Right kidney (tissue), 1 donor: ENCODE results near the gene ALAD.

ENCODE experiments used
- DNase-seq: peaks from one replicate; pipeline ENCODE4 v3.0.0-alpha.2; 2016

The ALAD gene

DNA sequence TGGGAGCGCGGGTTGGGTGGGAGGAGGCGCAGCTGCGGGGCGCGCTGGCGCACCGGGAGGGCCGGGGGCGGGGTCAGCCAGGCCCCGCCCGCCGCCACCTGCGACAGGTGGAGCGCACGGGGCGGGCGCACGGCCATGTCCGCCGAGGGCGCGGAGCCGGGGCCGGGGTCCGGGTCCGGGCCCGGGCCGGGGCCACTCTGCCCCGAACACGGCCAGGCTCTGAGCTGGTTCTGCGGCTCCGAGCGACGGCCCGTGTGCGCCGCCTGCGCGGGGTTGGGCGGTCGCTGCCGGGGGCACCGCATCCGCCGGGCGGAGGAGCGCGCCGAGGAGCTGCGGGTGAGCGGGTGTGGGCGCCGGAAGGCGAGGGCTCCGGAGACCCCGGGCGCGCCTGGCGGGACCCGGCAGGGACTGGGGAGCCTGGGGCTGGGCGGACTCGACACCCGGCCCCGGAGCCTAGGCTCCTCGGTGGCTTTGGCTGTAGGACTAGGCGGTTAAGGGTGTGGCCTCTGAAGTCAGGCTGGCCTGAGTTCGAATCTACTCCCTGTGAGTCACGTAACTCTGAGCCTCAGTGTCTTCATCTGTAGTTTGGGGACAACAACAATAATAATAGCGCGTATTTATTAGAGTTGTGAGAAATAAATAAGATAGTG, 51.5 kb downstream of the ALAD start, which contains the start of gene BSPRY:
Gene BSPRY, plus strand, starts transcription at position 97 of the 650 bp plus-strand sequence. Its CDS starts 39 bp downstream, at position 136.
- peak; percentile 51 for DNase-seq

DNA sequence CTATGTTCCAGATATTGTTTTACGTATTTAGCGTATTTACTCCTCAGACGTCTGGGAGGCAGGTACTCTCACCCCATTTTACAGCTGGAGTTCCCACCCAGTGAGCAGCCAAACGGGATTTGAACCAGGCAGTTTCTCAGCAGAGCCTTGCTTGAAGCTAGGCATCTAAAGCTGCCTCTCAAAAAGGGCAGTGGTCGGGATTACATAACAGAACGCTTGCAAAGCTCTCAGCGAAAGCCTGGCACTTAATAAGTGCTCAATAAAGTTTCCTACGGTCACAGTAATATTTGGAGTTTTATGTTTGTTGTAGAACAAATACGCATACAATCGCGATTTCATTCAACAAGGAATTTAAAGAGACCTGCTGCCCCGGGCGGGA, 52.0 kb downstream of the ALAD start:
- DNase-seq, result no peak

DNA sequence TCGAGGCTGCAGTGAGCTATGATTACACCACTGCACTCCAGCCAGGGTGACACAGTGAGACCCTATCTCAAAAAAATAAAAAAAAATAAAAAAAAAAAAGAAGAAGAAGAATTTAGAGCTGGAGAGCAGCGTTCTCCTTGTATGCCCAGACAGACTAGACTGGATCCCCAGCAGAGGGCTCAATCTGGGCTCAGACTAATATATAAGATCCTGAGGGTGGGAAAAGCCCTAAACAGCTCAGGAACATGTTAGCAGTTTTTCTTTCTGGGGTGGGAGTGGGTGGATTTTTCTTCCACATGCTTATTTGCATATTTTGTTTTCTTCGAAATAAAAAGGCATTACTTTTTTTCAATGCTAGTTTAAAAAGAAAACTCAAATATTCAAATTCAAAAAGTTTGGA, 52.6 kb downstream of the ALAD start:
- DNase-seq, result no peak

DNA sequence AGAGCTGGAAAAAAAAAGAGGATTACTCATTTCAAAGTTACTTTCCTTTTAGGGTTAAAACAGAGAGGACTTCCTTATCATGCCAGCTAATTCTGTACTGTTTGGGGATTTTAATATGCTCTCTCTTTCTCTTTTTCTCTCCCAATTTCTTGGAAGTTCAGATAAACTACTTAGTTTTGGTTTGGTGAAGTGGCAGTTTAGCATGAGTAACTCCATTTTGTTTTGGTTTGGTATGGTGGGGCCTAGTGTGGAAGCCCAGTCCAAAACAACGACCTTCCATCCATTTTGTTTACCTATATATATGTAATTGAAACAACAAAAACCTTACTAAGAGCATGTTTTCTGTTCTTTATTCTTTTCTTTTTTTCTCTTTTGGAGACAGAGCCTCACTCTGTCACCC, 55.4 kb downstream of the ALAD start:
- no peak for DNase-seq

DNA sequence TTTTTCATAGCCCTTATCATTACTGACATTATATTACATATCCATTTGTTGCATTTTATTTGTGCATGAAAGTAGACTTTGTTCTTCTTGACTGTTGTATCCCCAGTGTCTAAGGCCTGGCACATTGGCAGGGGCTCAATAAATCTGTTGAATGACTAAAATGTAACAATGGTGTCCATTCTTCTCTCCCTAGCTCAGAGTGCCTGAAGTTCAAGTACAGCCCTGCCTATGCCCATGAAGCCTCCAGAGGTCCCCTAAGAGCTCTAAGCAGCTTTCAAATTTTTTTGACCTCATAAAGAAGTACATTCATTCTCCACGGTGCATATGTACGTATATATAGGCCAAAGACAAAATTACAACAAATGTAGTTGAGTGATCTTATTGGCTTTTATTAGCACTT, 55.9 kb downstream of the ALAD start:
- no peak for DNase-seq

DNA sequence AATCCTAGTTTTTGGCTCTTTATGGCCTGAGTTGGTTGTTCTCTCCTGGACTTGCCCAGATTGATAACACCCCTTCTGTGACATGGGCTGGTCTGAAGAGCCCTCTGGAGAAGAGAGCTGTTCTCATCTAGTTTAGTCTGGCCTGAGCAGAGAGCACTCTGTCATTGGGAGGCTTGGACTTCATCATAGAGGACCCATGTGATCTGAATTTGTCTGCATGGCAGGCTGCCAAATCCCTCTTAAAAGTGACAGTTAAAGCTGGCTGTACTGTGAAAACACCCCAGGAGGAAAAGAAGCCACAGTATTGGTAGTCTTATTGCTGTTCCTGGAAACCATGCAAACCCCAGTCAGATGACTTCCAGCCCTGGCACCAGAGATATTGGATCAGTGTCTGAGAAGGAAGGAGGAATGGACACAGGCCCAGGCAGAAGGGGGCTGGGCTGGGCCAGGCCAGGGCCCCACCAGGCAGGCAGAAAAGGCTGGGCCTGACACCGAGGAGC, 57.3 kb downstream of the ALAD start:
- no peak for DNase-seq

DNA sequence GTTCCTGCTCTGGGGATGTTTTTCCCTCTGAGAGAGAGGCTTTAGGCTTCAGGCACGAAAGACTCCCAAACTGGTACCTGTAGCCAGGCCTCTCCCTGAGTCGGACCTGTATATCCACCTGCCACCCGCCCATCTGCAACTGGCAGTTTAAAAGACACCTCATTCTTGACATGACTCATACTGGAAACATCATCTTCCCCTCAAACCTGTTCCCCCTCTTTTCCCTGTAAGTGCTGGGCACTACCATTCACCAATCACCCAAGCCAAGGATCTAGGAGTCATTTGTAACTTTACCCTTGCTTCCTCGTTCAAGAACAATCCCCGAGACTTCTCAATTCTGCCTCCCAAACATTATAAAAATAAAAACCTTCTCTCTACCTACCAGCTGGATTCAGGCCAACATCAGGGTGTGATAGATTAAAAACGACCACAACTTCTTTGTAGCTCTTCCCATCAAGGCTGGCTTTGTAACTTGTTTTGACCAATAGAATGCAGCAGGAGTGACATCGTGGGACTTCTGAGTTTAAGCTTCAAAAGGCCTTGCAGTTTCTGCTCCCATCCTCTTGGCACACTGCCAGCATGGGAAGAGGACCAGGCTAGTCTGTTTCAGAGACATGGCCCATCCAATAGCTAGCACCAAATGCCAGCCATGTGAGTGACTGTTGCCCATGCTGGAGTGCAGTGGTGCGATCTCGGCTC, 59.2 kb downstream of the ALAD start:
- DNase-seq, result no peak

DNA sequence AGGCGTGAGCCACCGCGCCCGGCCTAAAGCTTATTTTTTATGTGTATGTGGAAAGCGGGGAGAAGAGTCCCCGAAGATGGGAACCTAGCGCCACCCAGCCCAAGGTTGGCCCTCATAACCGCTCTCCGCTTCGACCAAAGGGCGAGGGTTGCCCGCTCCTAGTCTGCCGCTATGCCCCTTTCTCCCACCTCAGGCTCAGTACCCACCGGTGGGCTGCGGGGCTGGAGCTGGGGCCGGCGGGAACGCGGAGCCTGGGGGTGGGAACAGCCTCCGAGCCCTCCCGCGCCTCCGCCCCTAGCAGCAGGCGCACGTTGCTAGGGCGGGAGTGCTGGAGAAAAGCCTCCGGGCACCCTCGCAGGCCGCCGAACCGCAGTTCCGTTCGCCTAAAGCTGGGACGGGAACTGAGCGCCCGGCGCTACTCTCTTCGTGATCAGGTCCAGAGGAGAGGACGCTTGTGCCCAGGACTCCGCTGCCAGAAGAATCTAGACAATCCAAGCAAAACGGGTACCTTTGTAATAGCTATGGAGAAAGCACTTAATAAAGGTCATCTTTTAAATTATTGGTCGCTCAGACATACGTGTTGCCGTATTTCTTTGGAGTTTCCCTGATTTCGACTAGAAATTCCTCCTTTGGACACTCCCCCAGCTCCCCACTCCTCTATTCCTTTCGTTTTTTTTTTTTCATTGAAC, 60.9 kb downstream of the ALAD start, which contains the start of gene WDR31:
Gene WDR31, minus strand, starts transcription at position 265 of the 689 bp plus-strand sequence. CDS start 8,253 bp downstream, outside the sequence.
- peak; percentile 91 for DNase-seq

DNA sequence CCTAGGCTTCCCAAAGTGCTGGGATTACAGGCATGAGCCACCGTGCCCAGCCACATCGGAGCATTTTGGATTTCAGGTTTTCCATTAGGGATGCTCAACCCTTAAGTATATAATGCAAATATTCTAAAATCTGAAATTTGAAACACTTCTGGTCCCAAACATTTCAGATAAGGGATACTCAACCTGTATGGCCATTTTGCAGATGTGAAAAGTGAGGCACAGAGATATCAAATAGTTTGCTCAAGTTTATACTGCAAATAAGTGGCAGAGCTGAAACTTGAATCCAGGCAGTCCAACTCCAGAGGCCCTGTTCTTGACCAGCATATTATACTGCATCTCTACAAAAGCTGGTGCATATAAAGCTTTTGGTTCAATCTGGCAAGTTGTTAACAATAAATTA, 63.4 kb downstream of the ALAD start:
- DNase-seq, result no peak
